Measurements from ENCODE around the gene PPIH.

- no peak for TF ChIP-seq POLR2A (IDR thresholded peaks at IDR 0.05; ENCODE audit: low read depth)
- no peak for TF ChIP-seq CTCF (IDR thresholded peaks at IDR 0.05)
Observed at GRCh38 chr1:42613803-42614131, 44.5 kb upstream of the PPIH start.
